Lower leg skin (tissue), 3 donors: ENCODE data around the gene EXOSC9.

Experiments
- POLR2A ChIP-seq, 2 donors: fragments of 450-650 bp; IDR thresholded peaks; one replicate each; pipeline ENCODE4 v1.6.1; 2016 to 2017; ENCODE audit warnings: antibody characterized with exemption in 2 of 2, mild to moderate bottlenecking in 1 of 2, moderate library complexity in 1 of 2
- TF ChIP-seq, protein P1 (sequence below), 3 donors: fragments of 450-650 bp; IDR thresholded peaks; one replicate each; pipeline ENCODE4 v1.5.1; 2016; ENCODE audit warnings: antibody characterized with exemption in 3 of 3, mild to moderate bottlenecking in 3 of 3, moderate library complexity in 2 of 3

DNA sequence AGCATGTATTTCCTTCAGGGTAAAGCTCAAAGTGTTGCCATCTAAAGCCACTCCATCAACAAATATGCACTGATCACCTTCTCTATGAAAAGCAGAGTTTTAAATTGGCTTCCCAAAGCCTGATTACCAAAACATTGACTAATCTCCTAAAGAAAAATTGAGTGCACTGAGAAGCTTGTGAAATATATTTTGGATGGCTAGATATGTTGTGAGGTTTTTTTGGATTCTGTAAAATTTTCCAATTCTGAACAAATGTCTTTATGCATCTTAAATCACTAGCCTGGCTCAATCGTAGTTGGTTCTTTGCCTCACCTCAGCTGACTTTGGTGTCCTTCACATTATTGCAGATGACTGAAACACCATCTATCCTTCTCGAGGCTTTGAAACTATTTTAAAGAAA is 14.9 kb upstream of the EXOSC9 start:
- TF ChIP-seq, protein P1, sequence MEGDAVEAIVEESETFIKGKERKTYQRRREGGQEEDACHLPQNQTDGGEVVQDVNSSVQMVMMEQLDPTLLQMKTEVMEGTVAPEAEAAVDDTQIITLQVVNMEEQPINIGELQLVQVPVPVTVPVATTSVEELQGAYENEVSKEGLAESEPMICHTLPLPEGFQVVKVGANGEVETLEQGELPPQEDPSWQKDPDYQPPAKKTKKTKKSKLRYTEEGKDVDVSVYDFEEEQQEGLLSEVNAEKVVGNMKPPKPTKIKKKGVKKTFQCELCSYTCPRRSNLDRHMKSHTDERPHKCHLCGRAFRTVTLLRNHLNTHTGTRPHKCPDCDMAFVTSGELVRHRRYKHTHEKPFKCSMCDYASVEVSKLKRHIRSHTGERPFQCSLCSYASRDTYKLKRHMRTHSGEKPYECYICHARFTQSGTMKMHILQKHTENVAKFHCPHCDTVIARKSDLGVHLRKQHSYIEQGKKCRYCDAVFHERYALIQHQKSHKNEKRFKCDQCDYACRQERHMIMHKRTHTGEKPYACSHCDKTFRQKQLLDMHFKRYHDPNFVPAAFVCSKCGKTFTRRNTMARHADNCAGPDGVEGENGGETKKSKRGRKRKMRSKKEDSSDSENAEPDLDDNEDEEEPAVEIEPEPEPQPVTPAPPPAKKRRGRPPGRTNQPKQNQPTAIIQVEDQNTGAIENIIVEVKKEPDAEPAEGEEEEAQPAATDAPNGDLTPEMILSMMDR (IDR thresholded peaks at IDR 0.05), result no peak
- TF ChIP-seq POLR2A (IDR thresholded peaks at IDR 0.05), result no peak
